K562 (cell line): Measurements from ENCODE around the gene GGTLC2. TPM values are rescaled to one million over a fixed set of nuclear protein-coding genes. Genes with fewer than 3 reads are reported as not detected.
"Not testable (repeated sequence)": the region's sequence is repeated elsewhere in the genome, so short reads cannot be mapped to it uniquely, and the experiment has no call there.

Experiments
- ATAC-seq: fragments of 200-7000 bp; cut with Tn5 transposase; 3 replicates; pipeline ENCODE4 v1.9.1; 2020; ENCODE audit warnings: moderate library complexity
- BruUV-seq: library from RNA; stranded (reverse); fragments of 400-500 nt; replicated peaks from 2 replicates; lab custom pipeline; 2021; lab: Mats Ljungman, UMichigan
- CTCF ChIA-PET: fragments of 300-600 bp; formaldehyde crosslinking; extraction: SDS; loops from one replicate; lab custom pipeline; 2021; ENCODE audit warnings: low intra/inter-chr PET ratio; lab: Yijun Ruan, JAX
- POLR2A ChIA-PET: fragments of 300-600, 350-650 bp; sonication (Branson Sonifier 250); formaldehyde crosslinking; extraction: SDS; loops from one replicate; lab custom pipeline; 2021; ENCODE audit warnings: antibody characterized with exemption, inconsistent platforms; lab: Yijun Ruan, JAX
- DNase-seq, 4 experiments: peaks; one replicate each; pipeline versions ENCODE4 v3.0.0 to v3.0.0-alpha.2; 2011 to 2018; ENCODE audit warnings: low spot score in 3 of 4, mixed read lengths in 3 of 4; ENCODE audit errors: extremely low read depth in 1 of 4
- FAIRE-seq: peaks from 2 replicates; lab custom pipeline; 2011; peaks lifted over from hg19 to GRCh38; lab: Jason Lieb, UNC
- H2AFZ ChIP-seq: 2 replicates; pipeline ENCODE4 v1.6.0; 2011; ENCODE audit warnings: low read depth, low read length, control low read depth, inconsistent platforms
- H3K27ac ChIP-seq: fragments of 200-600 bp; 3 replicates; pipeline ENCODE4 v1.8.0; 2011; ENCODE audit warnings: low read depth, mild to moderate bottlenecking, control low read depth, inconsistent platforms, low read length, moderate library complexity, mixed read lengths; ENCODE audit errors: extremely low read depth
- H3K27me3 ChIP-seq, 2 experiments: fragments of 300-600 bp in 1 of 2; 2 replicates in 1 of 2; 3 replicates in 1 of 2; pipeline versions ENCODE4 v1.6.0 to v1.8.0; 2011; ENCODE audit warnings: inconsistent platforms in 2 of 2, low read length in 2 of 2, mild to moderate bottlenecking in 1 of 2, mixed read lengths in 1 of 2, moderate library complexity in 1 of 2; ENCODE audit not compliant: control insufficient read depth in 2 of 2, insufficient read depth in 2 of 2
- H3K36me3 ChIP-seq: fragments of 300-600 bp; 3 replicates; pipeline ENCODE4 v1.8.0; 2011; ENCODE audit warnings: mild to moderate bottlenecking, low read length, inconsistent platforms; ENCODE audit not compliant: control insufficient read depth, insufficient read depth
- H3K4me1 ChIP-seq, 2 experiments: fragments of 200-600 bp in 1 of 2; replicated peaks in 1 of 2; 2 replicates in 1 of 2; 3 replicates in 1 of 2; pipeline versions ENCODE4 v1.5.1 to v1.8.0; 2011; ENCODE audit warnings: inconsistent platforms in 2 of 2, low read length in 2 of 2, mild to moderate bottlenecking in 1 of 2, mixed read lengths in 1 of 2, moderate library complexity in 1 of 2; ENCODE audit not compliant: control insufficient read depth in 2 of 2, insufficient read depth in 2 of 2
- H3K4me2 ChIP-seq: 2 replicates; pipeline ENCODE4 v1.6.1; 2011; ENCODE audit warnings: low read length, control low read depth, inconsistent platforms, mixed read lengths; ENCODE audit not compliant: insufficient read depth
- H3K4me3 ChIP-seq: fragments of 200-600 bp; sonication (generic), shearing (Covaris generic); 2 replicates; pipeline ENCODE4 v1.5.1; 2016; ENCODE audit warnings: control low read depth, inconsistent platforms
- H3K79me2 ChIP-seq: fragments of 200-600 bp; 3 replicates; pipeline ENCODE4 v1.8.0; 2011; ENCODE audit warnings: low read length, inconsistent platforms; ENCODE audit not compliant: control insufficient read depth, insufficient read depth
- H3K9ac ChIP-seq, 2 experiments: 2 replicates each; pipeline versions ENCODE4 v1.6.0 to v1.6.1; 2011; ENCODE audit warnings: low read depth in 2 of 2, low read length in 2 of 2, control low read depth in 1 of 2, inconsistent platforms in 1 of 2, mild to moderate bottlenecking in 1 of 2, mixed read lengths in 1 of 2; ENCODE audit not compliant: insufficient read depth in 1 of 2
- H3K9me1 ChIP-seq: one replicate; pipeline ENCODE4 v1.6.0; 2011; ENCODE audit warnings: inconsistent platforms, mild to moderate bottlenecking, low read length, moderate library complexity; ENCODE audit not compliant: control insufficient read depth, insufficient read depth
- H3K9me3 ChIP-seq: replicated peaks from 2 replicates; pipeline ENCODE4 v1.5.1; 2011; ENCODE audit warnings: low read depth, low read length, inconsistent platforms; ENCODE audit not compliant: control insufficient read depth, insufficient read depth
- H4K20me1 ChIP-seq: replicated peaks from 2 replicates; pipeline ENCODE4 v1.6.1; 2011; ENCODE audit warnings: low read length, inconsistent platforms, mixed read lengths; ENCODE audit not compliant: control insufficient read depth, insufficient read depth
- BRCA1 ChIP-seq, 2 experiments: fragments of 450-650 bp in 1 of 2; sonication (generic) in 1 of 2; formaldehyde crosslinking in 1 of 2; IDR thresholded peaks; 2 replicates each; pipeline versions ENCODE4 v1.5.0 to v1.6.1; 2017 to 2020; ENCODE audit warnings: mild to moderate bottlenecking in 1 of 2, missing genetic modification reagents in 1 of 2
- GABPB2 ChIP-seq: fragments of 250-450 bp; sonication (Bioruptor Pico); conservative IDR thresholded peaks from 2 replicates; pipeline ENCODE4 v1.5.1; 2021; ENCODE audit warnings: mild to moderate bottlenecking
- NR2F6 ChIP-seq: fragments of 450-650 bp; formaldehyde crosslinking; IDR thresholded peaks from 2 replicates; pipeline ENCODE4 v1.4.0; 2020; ENCODE audit warnings: mild to moderate bottlenecking
- RHOXF2B ChIP-seq: fragments of 250-450 bp; sonication (Bioruptor Pico); conservative IDR thresholded peaks from 2 replicates; pipeline ENCODE4 v1.5.1; 2021
- STAG1 ChIP-seq: sonication (generic); formaldehyde crosslinking; IDR thresholded peaks from 2 replicates; pipeline ENCODE4 v1.5.0; 2020; ENCODE audit warnings: missing genetic modification reagents, borderline replicate concordance
- THAP12 ChIP-seq: fragments of 250-450 bp; sonication (Bioruptor Pico); IDR thresholded peaks from 2 replicates; pipeline ENCODE4 v1.9.0; 2021; ENCODE audit warnings: mild to moderate bottlenecking, inconsistent platforms
- ZNF561 ChIP-seq: fragments of 450-650 bp; formaldehyde crosslinking; conservative IDR thresholded peaks from 2 replicates; pipeline ENCODE4 v1.4.0; 2020; ENCODE audit warnings: mild to moderate bottlenecking, moderate library complexity
- ZNF764 ChIP-seq: fragments of 250-450 bp; sonication (Bioruptor Pico); IDR thresholded peaks from 2 replicates; pipeline ENCODE4 v1.4.0; 2020; ENCODE audit warnings: low read depth, mild to moderate bottlenecking, moderate library complexity
- whole genome bisulfite sequencing: fragments of 100-300 bp; shearing (Covaris generic); methylation state at CpG from one replicate; pipeline ENCODE4 v1.1.6; 2016; ENCODE audit warnings: low coverage, mixed read lengths; ENCODE audit not compliant: insufficient coverage; ENCODE audit errors: missing lambda C conversion rate; 5-methylcytosine and 5-hydroxymethylcytosine counted together
- in situ Hi-C: fragments of 300-500 bp; cut with MboI; formaldehyde crosslinking; loops from 4 replicates; pipeline ENCODE4 v1.15.0; 2018; ENCODE audit warnings: inconsistent platforms, mixed read lengths
- intact Hi-C: fragments of 100-400 bp; cut with micrococcal nuclease; formaldehyde crosslinking; loops from 2 replicates; pipeline ENCODE4 v1.14.2; 2022
- polyA plus RNA-seq, 8 experiments: library from polyadenylated mRNA; depleted of rRNA in 4 of 8; stranded (reverse) in 5 of 8; unstranded in 3 of 8; fragments of >200 nt; fragmentation: Nextera tagmentation in 2 of 8; fragmentation: Illumina TruSeq in 1 of 8; extraction: Ambion mirVana in 2 of 8; extraction: Trizol in 1 of 8; gene quantifications; 2 replicates each; pipeline versions ENCODE4 v1.2.1 to v1.2.3, GENCODE V29; 2011 to 2014; ENCODE audit warnings: inconsistent platforms in 1 of 8, missing spikeins in 1 of 8
- total RNA-seq, 7 experiments: library from RNA; depleted of rRNA in 6 of 7; stranded (reverse); fragments of >200 nt in 6 of 7; fragmentation: Illumina TruSeq in 2 of 7; extraction: Trizol in 2 of 7; gene quantifications; 2 replicates each; pipeline versions ENCODE4 v1.2.1 to v1.2.3, GENCODE V29; 2011 to 2021; ENCODE audit warnings: low replicate concordance in 1 of 7

Gene GGTLC2
- total and polyA plus RNA-seq, 9 of the 15 experiments (the other 6 are each of a cell fraction or from before 2014, with no cell fraction given), result not detected

GRCh38 chr22:22631223-22631652 lies 13.2 kb upstream of the GGTLC2 start (continued):
- TF ChIP-seq NR2F6 (CRISPR knock-in tag), result peak; percentile 86; the same call in 1 of the 2 replicates
- TF ChIP-seq ZNF561, result 0 out of 2 replicates have a peak, but pooled peaks have one; percentile 64
- TF ChIP-seq ZNF764 (CRISPR knock-in tag), result 0 out of 2 replicates have a peak, but pooled peaks have one; percentile 26

GRCh38 chr22:22632226-22632625 lies 12.2 kb upstream of the GGTLC2 start:
- BruUV-seq, H2AFZ ChIP-seq, FAIRE-seq: not testable (repeated sequence)

More at GRCh38 chr22:22632226-22632625, 12.2 kb upstream of the GGTLC2 start:
- H3K79me2 ChIP-seq; H3K4me1 ChIP-seq; H3K36me3 ChIP-seq; H4K20me1 ChIP-seq; DNase-seq; H3K4me2 ChIP-seq; H3K27ac ChIP-seq; H3K4me3 ChIP-seq; H3K9me3 ChIP-seq; ATAC-seq; POLR2A ChIA-PET; H3K9me1 ChIP-seq; intact Hi-C loops; H3K9ac ChIP-seq; CTCF ChIA-PET; TF ChIP-seq BRCA1 (IDR thresholded peaks at IDR 0.05): not testable (repeated sequence)
- peaks cover 3 to 26% of the 10 kb centered on the region in 2 experiments for H3K27me3 ChIP-seq
- TF ChIP-seq BRCA1 (CRISPR knock-in tag; IDR thresholded peaks at IDR 0.05), result 0 out of 2 replicates have a peak, but pooled peaks have one; percentile 43
- TF ChIP-seq GABPB2 (CRISPR knock-in tag), result 0 out of 2 replicates have a peak, but pooled peaks have one; percentile 72
- peak; percentile 87; the same call in 1 of the 2 replicates for TF ChIP-seq THAP12
- peak; percentile 18; the same call in 1 of the 2 replicates for TF ChIP-seq STAG1 (CRISPR knock-in tag)
- TF ChIP-seq RHOXF2B (CRISPR knock-in tag), result 0 out of 2 replicates have a peak, but pooled peaks have one; percentile 54
- 27% methylated on average over 13 of the region's 15 CpGs for WGBS
- in situ Hi-C loops, result loop anchor here (5.0 kb wide), 1 partner anchor 680 kb away; no protein-coding TSS in a partner anchor
